Fibroblast of upper back skin (primary cell): ENCODE data around the gene CAPN8.
A peak's percentile ranks its signal among the peaks of the same experiment; 100 is the strongest.

Experiments used
- DNase-seq: peaks from one replicate; pipeline ENCODE4 v3.0.0-alpha.2; 2013

CAPN8 gene

DNA sequence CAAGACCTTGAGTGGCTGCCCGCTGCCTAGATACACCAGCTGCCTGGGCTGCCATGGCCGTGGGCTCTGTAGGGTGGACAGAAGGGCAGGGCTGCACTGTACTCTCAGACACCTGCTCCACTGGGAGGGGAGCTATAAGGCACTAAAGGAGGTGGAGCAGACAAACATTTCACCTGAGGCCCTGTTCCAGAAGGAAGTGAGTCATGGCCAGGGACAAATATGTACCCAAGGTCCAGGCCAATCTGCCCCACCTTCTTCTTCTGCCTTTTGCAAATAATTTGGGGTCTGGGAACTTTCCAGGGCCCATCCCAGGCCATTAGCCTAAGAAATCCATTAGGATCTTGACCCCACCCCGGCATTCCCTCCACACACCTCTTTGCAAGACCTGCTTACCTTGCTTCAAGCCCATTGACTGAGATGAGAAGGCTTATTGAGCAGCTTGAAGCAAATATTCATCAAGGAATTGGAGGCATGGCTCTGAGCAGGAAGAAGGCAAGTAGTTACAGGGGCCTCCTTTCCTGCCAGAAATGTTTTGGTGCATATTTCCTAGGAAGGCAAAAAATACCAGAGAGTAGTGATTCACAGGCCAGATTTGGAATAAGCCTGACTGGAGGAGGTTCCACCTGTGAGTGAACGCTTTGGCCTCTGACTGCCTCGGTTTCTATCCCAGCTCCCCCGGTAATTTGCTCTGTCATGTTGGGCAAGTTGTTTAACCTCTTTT is at the start of gene CAPN8:
Gene CAPN8, minus strand, starts transcription at position 110 of the 721 bp plus-strand sequence. Its CDS starts 55 bp downstream, at position 55.
- no peak for DNase-seq

DNA sequence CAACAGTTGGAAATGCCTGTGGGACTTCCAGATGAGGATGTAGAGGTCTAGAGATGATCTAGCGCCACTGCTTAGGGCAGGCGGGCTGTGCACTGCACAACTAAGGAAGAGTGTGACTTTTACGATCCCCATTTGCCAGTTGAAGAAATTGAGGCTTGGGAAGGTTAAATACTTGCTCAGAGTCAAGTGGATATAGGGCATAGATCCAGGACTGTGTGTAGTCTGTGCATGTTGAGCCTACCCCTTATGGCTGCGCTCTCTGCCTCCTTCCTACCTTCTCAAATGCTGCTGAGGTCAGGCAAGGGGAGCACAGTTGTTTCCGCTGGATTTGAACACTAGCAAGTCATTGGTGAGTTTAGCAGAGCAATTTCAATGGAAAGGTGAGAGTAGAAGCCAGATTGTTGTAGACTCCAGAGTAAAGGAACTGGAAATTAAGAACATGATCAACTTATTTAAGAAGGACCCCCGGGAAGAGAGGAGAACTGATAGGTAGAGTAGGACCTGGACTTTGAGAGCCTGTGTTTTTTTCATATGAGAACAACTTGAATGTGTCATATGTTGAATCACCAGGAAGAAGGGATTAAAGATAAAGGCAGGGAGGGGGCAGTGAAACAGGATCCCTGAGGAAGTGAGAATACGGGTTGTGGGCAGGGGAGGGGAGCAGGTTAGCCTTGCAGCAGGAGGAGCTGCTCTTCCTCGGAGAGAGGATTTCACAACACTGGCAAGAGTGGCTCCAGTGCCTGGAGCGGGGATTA is 49.5 kb upstream of the CAPN8 start:
- DNase-seq: peak; percentile 88

DNA sequence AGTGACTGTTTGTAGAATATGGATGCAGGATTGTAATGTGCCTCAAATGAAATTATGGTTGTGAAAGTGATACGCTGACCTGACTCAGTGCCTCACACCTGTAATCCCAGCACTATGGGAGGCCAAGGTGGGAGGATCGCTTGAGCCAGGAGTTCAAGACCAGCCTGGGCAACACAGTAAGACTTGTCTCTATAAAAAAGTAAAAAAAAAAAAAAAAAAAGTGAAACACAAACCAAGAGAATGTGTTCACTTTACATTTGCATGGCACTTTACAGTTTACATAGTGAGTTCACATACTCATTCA is 48.9 kb upstream of the CAPN8 start:
- DNase-seq: no peak

DNA sequence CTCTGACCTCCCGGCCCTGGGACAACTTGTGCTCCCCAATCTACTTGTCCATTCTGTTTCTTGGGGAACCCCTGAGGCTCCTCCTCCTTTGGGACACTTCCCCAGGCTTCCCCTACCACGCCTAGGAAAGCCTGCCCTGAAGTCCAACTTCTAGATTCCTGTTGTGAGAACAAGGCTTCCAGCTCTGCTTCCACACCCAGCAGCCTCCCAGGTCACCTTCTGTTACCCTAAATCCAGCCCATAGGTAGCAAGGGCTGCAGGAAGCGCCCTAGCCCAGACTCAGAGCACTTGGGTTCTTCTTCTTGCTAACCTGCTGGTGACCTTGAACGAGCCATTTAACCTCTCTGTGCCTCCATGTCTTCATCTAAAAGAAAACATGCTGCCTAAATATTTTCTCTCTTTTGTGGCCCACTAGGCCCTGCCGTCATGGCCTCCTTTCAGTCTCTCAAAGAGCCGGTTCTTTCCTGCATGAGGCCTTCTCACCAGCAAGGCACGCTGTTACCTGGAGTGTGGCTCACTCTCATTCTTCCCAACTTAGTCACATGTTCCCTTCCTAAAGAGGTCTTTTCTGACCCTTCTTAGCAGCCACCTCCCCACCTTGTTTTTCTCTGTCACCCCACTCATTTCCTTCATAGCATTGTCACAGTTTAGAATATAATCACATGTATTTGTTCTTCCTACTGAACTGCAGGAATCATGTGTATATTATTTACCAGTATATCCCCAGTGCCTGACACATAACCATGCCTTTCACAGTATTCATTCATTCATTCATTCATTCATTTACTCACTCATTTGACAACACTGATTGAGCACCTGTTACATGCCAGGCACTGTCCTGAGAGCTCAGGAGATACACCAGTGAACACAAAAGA is 48.3 kb upstream of the CAPN8 start:
- no peak for DNase-seq

DNA sequence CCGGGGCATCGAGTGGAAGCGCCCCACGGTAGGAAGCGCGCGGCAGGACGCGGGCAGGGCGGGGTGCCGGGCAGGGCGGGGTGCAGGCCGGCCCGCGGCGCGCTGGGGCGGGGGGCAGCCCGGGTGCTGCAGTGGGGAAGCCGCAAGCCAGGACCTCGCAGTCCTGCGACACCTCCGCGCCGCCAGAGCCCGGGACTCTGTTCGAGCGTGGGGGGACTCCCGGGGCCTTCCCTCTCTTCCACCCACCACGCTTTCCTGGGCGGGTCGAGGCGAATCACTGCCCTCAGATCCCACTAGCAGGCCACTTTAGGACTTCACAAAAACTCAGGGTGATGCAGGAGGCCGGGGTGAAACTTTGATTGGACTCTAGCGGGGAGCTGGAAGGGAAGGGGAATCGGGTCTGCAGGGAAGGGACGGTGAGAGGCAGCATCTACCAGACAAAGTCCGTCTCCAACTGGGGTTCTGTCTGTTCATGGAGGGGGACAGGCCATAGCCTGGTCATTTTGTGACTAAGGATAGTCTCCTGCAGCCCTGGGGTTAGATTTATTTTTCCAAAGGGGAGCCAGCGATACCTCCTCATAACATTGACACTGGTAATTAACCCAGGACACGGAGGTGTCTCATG is 47.5 kb upstream of the CAPN8 start:
- no peak for DNase-seq

DNA sequence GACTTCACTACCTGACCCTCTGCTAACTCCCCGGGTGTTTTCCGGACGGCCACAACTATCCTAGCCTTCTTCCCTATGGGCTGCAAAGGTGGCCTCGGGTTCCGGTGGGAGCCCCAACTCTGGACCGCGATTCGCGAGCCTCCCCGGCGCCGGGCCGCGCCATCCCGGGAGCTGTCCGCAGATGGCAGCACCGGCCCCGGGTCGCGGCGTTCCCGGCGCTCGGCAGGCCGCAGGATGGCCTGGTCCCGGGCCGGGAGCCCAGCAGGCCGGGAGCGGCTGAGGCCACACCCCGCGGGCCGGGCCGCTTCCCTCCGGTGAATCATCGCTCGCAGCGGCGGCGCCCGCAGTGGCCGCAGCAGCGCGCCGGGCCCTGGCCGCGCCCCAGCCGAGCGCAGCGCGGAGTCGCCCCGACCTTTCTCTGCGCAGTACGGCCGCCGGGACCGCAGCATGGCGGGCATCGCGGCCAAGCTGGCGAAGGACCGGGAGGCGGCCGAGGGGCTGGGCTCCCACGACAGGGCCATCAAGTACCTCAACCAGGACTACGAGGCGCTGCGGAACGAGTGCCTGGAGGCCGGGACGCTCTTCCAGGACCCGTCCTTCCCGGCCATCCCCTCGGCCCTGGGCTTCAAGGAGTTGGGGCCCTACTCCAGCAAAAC is 46.8 kb upstream of the CAPN8 start, which contains the start of gene CAPN2:
Gene CAPN2, plus strand, starts transcription at position 346 of the 656 bp plus-strand sequence. Its CDS starts 102 bp downstream, at position 448.
- peak; percentile 86 for DNase-seq

DNA sequence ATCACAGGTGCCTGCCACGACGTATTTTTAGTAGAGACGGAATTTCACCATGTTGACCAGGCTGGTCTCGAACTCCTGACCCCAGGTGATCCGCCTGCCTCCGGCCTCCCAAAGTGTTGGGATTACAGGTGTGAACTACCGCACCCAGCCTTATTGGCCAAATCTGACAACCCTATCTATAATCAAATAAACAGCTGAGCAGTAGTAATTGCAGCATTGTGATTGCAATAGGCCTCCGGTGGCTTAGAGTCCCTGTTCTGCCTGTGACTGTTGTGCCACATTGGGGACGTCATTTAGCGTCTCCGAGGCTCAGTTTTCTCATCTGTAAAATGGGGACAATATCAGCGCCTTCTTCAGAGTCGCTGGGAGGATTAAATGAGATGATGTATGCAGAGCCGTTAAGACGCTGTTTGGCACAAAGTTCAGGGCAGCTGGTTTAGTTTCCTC is 46.3 kb upstream of the CAPN8 start:
- no peak for DNase-seq

DNA sequence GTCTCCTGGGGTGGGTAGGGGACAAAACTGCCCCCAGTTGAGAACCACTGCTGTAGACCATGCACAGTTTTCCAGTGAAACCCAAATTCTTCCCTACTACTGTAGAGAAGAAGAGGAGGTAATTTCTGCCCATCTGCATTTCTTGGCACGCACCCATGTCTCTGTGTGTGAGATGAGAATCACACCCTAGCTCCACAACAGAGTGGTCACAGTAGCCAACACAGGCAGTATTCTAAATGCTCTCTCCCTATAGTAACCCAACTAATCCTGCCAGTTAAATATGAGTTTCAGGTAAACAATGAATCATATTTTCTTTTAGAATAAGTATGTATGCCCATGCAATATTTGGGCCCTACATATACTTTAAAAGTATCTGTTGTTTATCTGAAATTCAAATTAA is 45.7 kb upstream of the CAPN8 start:
- peak; percentile 70 for DNase-seq

DNA sequence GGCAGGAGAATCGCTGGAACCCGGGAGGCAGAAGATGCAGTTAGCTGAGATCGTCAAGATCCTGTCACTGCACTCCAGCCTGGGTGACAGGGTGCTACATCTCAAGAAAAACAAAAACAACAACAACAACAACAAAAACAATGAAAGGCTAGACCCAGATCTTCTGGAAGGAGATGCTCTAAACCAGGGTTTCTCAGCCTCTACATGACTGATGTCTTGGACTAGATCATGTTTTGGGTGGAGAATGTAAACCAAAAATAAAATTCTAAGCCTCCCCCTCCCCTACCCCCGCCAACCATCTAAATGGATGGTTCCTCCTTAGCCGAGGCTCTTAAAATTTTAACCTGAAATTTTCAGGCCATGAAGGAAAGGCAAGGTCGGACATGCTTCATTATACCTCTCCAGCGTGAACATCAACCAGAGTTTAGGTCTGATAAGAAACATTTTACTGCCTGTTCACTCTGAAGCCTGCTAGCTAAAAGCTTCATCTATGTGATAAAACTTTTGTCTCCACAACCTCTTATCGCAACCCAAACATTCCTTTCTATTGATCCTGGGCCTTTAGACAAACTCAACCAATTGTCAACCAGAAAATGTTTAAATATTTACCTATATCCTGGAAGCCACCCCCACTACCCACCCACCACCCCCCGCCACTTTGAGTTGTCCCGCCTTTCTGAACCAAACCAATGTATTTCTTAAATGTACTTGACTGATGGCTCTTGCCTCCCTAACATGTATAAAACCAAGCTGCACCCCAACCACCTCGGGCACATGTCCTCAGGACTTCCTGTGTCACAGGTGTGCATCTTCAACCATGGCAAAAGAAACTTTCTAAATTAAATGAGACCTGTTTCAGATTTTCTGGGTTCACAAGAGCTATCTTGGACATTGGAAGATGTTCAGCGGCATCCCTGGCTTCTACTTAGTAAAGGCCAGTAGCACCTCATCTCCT is 45.0 kb upstream of the CAPN8 start:
- DNase-seq: no peak

DNA sequence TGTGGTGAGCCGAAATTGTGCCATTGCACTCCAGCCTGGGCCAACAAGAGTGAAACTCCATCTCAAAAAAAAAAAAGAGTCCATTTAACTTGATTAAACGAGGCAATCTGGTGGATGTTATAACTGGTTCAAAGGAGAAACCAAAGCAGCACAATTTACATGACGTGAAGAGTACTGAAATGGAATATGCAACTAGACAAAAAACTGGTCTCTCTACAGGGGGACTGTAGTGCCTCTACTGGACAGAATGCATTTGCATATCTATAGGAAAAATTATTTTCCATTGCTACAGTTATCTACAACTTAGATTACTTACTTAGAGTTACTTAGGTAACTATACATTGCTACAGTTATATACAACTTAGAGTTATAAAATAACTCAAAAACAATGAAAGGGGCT is 44.1 kb upstream of the CAPN8 start:
- DNase-seq: no peak

DNA sequence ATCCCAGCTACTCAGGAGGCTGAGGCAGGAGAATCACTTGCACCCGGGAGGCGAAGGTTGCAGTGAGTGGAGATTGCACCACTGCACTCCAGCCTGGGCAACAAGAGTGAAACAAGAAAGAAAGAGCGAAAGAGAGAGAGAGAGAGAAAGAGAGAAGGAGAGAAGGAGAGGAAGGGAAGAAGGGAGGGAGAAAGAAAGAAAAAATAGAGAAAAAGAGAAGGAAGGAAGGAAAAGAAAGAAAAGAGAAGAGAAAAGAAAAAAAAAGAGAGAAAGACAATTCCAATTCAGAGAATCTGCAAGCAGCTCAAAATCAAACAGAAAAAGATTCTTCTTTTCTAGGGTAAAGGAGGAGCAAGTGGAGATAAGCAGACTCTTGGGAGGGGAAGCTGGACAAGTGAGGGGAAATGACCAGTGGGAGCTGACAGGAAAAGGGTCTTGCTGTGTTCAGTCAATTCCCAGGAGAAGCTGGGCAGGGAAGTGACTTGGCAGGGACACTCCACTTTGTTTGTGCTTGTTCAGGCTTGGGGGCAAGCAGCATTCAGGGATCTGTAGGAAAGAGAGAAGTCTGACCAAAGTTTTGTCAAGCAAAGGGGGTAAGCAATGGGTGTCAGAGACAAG is 43.3 kb upstream of the CAPN8 start:
- DNase-seq: no peak

DNA sequence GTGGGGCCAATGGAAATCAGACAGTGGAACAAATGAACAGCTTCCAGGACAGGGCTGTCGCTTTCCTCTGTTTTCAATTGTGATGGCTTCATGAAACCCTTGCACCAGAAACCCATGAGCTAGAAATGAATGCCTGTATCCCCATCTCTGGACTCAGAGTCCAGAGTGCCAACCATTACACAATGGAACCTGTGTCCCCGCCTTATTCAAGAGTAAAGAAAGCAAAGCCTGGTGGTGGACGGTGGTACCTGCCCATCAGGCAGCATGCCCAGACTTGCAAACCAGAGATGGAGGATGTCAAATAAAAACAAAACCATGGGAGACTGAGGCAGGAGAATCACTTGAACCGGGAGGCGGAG is 42.5 kb upstream of the CAPN8 start:
- DNase-seq: no peak

DNA sequence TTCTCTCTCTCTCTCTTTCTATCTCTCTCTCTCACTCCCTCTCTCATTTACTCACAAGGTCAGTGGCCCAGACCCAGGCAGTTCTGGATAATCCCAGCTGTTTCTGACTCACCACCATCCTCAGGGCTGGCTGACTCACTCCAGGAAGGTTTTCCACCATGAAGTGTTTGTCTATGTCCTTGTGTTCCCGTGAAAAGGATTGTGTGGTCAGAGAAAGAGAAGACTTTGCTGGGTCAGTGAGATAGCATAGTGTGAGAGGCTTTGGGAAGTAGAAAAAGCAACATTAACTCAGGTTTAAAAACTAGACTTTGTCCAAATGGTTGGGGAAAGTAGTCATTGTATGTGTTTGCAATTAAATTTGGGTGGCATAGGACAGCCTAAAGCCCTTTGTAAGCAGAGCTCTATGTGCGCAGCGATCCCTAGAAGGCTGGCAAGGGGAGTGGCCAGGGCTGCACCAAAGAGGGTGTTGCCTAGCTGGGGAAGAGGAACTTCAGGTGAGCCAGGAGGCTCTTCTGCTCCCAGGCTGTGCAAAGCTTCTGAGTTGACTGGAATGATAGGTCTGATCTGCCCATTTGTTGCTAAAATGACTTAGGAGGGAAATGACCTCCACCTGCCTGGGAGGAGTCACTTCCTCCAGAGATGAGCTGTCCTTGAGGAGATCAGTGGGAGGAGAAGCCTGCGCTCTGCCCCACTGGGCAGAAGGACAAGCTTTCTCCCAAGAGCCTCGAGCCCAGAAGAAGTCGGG is 41.9 kb upstream of the CAPN8 start:
- peak; percentile 97 for DNase-seq

DNA sequence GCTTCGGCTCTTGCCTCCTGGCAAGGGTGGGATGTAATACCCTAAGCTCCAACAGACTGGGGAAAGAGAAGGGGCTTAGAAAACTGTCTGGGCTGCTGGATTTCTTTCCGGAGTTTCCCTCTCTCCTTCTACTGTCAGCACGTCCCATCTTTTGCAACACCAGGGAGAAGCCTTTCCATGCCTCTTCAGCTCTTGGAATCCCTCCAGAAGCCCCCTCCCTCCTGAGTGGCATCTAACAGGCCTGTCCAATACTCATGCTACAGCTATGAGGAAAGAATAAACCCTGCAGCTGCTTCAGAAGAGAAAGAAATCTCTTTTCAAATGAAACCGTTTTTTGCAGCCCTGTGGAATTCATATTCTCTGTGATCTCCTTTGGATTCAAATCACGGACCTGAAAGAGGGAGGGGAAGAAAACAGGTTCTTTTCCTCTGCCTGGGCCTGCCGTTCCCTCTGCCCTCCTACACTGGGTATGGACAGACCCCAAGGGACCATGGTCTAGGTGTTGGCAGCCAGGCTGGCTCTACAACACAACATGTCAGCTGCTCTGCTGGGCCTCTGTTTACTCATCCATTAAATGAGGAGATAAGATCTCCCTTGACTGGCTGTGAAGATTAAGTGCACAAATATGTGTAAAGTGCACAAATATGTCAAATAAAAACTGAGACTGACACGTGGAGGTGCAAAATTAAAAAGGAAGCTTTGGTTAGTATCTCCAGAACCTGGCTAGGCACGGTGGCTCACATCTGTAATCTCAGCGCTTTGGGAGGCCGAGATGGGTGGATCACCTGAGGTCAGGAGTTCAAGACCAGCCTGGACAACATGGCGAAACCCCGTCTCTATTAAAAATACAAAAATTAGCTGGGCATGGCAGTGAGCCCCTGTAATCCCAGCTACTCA is 40.8 kb upstream of the CAPN8 start:
- DNase-seq: peak; percentile 97

DNA sequence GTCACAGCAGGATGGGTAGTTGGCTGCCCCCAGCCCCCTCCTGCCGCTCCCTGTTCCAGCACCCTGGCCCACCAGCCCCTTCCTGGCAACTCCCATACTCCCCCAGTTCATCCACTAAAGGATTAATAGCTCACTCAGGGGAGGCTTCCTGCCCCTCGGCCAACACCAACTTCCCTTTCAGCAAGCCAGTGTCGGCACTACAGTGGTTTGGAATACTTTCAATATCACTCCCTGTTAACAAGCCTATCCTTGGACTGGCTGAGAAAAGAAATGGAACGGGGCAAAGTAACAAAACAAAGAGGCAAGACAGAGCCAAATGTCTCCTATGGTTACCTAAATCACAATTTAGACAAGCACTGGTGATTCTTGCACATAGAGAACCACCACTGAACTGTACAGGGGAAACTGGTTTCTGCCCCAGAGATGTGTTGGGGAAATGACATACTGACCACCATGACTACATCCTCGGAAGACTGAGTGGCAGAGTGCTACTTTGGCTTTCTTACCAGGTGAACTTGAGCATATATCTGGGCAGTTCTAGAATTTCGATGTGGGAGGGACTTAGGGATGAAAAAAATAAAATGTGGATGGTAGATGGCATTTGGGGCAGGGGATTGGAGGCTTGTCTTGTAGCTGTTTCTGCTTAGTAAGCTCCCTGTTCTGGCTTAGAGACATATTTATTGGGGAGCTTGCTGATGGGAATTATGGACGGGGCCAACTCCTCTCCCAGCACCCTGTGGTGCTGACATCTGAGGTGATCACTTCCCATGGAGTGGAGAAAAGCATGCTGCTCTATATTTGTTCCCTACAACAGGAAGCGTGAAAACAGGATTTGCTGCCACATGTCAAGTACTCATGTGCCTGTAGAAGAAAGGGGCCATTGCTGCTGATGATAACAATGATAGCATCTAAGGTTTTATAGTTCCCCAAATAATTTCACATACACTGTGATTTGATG is 39.7 kb upstream of the CAPN8 start:
- DNase-seq: no peak

DNA sequence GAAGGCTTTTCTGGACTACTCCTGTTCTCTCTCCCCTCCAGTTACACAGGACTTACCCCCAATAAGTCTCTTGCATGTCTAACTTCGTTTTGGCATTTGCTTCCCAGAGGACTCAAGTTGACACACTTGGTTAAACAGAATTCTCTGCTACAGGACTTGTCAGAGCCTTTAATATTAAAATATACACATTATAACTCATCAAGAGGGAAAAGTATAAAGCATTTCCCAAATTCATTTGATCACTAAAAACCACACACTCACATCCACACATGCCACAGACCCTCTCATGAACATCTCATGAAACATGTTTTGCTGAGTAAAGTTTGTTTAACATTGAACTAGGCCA is 38.1 kb upstream of the CAPN8 start:
- no peak for DNase-seq

DNA sequence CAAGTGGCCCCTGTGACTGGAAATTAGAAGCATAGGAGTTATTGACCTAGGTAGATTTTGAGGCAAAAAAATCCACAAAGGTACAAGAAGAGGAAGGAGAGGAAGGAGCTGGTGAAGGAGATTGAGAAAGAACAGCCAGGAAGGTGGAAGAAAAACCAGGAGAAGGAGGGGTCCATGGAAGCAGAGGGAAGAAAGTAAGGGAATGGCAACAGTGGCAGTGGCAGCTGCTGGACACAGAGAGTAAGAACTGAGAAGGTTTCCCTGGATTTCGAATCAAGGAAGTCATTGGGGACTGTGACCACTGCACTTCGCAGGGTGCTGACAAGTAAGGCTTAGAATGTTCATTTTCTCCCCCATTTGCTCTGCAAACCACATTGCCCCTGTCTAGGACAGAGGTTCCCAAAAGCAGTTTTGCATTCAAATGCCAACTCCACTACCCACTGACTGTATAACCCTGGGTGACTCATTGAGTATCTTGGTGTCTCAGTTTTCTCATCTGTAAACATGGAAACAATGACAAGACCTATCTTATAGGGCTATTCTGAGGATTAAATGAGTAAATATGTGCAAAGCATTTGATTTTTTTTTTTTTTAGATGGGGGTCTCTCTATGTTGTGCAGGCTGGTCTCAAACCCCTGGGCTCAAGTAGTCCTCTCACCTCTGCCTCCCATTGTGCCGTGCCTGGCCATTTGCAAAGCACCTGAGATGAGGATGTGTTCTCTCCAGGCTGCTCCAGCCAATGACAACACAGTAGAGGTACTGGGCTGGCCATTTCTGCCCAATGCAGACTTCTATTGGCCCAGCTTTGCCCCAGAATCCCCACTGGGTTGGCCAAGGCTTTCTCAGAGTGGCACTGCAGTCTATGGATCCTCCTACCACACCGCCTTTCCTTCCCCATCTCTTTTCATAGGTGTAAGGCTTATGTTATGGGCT is 37.5 kb upstream of the CAPN8 start:
- no peak for DNase-seq
